ENCODE measurements around the gene LRRC9.

- TF ChIP-seq EP300 (IDR thresholded peaks at IDR 0.05) (no peak), POLR2A (IDR thresholded peaks at IDR 0.05) (no peak)
- TF ChIP-seq, protein P1, sequence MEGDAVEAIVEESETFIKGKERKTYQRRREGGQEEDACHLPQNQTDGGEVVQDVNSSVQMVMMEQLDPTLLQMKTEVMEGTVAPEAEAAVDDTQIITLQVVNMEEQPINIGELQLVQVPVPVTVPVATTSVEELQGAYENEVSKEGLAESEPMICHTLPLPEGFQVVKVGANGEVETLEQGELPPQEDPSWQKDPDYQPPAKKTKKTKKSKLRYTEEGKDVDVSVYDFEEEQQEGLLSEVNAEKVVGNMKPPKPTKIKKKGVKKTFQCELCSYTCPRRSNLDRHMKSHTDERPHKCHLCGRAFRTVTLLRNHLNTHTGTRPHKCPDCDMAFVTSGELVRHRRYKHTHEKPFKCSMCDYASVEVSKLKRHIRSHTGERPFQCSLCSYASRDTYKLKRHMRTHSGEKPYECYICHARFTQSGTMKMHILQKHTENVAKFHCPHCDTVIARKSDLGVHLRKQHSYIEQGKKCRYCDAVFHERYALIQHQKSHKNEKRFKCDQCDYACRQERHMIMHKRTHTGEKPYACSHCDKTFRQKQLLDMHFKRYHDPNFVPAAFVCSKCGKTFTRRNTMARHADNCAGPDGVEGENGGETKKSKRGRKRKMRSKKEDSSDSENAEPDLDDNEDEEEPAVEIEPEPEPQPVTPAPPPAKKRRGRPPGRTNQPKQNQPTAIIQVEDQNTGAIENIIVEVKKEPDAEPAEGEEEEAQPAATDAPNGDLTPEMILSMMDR (IDR thresholded peaks at IDR 0.05) = no peak
Observed at GRCh38 chr14:60061371-60061770, 141.4 kb downstream of the LRRC9 start.

All from gastroesophageal sphincter (tissue), 3 donors.